Measurements from ENCODE around the gene HNRNPAB.
"Not testable (repeated sequence)": the region's sequence is repeated elsewhere in the genome, so short reads cannot be mapped to it uniquely, and the experiment has no call there.

HNRNPAB gene

GRCh38 chr5:178252258-178252657 is 47.9 kb downstream of the HNRNPAB start:
- H2BK15ac ChIP-seq (ENCODE audit: low read depth, poor library complexity, severe bottlenecking) = no peak overlapping the region
- H3K27me3 ChIP-seq (ENCODE audit: control insufficient read depth in 1 of 2, insufficient read depth in 1 of 2, low read length in 2 of 2) = peaks cover 0 to 25% of the 10 kb centered on the region in 2 experiments
- H2BK5ac ChIP-seq (ENCODE audit: low read depth, low read length, poor library complexity, severe bottlenecking) = no peak overlapping the region
- H2AK5ac ChIP-seq (ENCODE audit: low read length, severe bottlenecking) = no peak overlapping the region
- H3K18ac ChIP-seq (ENCODE audit: low read depth in 1 of 2, low read length in 2 of 2) = no peak overlapping the region
- DNase-seq = no peak
- H2AFZ ChIP-seq (ENCODE audit: low read depth, low read length) = no peak overlapping the region
- no peaks in the 10 kb centered on the region for H3K9me3 ChIP-seq (ENCODE audit: control insufficient read depth, low read length)
- no peak overlapping the region for H4K8ac ChIP-seq (ENCODE audit: low read length)
- no peak overlapping the region for H4K91ac ChIP-seq (ENCODE audit: low read length)
- no peak overlapping the region for H2BK12ac ChIP-seq (ENCODE audit: low read length in 2 of 2)
- no peaks in the 10 kb centered on the region for H3K4me1 ChIP-seq (ENCODE audit: control insufficient read depth, insufficient read depth, low read depth, low read length)
- no peak overlapping the region for H2BK120ac ChIP-seq (ENCODE audit: low read depth, low read length)
- H3K36me3 ChIP-seq (ENCODE audit: control insufficient read depth in 1 of 2, insufficient read depth in 2 of 2, low read depth in 1 of 2, low read length in 2 of 2) = no peaks in the 10 kb centered on the region
- no peak overlapping the region for H3K4me3 ChIP-seq (ENCODE audit: insufficient read depth in 1 of 2, low read depth in 1 of 2, low read length in 2 of 2)
- no peak overlapping the region for H3K27ac ChIP-seq (ENCODE audit: low read length, poor library complexity, severe bottlenecking)
- H3K79me1 ChIP-seq (replicated peaks; ENCODE audit: low read length, poor library complexity, severe bottlenecking) = no peaks in the 10 kb centered on the region
- WGBS = 72% methylated on average over 8 of the region's 8 CpGs
- H3K23ac ChIP-seq (ENCODE audit: low read length in 2 of 2) = no peak overlapping the region
- no peak overlapping the region for H3K4me2 ChIP-seq (ENCODE audit: low read length, poor library complexity, severe bottlenecking)
- no peak overlapping the region for H3K9ac ChIP-seq (ENCODE audit: low read length)
- H3K4ac ChIP-seq (ENCODE audit: low read depth in 1 of 2, low read length in 2 of 2) = no peak overlapping the region
- H3K14ac ChIP-seq (ENCODE audit: low read length in 2 of 2) = no peak overlapping the region

- not testable (repeated sequence) for H2AK5ac ChIP-seq (ENCODE audit: low read length, severe bottlenecking)
Measured at GRCh38 chr5:178253632-178254031, 49.3 kb downstream of the HNRNPAB start.

GRCh38 chr5:178256746-178257145 is 52.4 kb downstream of the HNRNPAB start:
- 85% methylated on average over 19 of the region's 19 CpGs for WGBS
- Histone ChIP-seq H2AK5ac (ENCODE audit: low read length, severe bottlenecking) (no peak overlapping the region), H2BK12ac (ENCODE audit: low read length in 2 of 2) (no peak overlapping the region), H3K9ac (ENCODE audit: low read length) (no peak overlapping the region), H2BK120ac (ENCODE audit: low read depth, low read length) (no peak overlapping the region), H3K27me3 (ENCODE audit: control insufficient read depth in 1 of 2, insufficient read depth in 1 of 2, low read length in 2 of 2) (peaks cover 0 to 25% of the 10 kb centered on the region in 2 experiments), H3K23ac (ENCODE audit: low read length in 2 of 2) (no peak overlapping the region), H3K9me3 (ENCODE audit: control insufficient read depth, low read length) (no peaks in the 10 kb centered on the region), H3K4ac (ENCODE audit: low read depth in 1 of 2, low read length in 2 of 2) (no peak overlapping the region), H2AFZ (ENCODE audit: low read depth, low read length) (no peak overlapping the region), H4K8ac (ENCODE audit: low read length) (no peak overlapping the region), H3K18ac (ENCODE audit: low read depth in 1 of 2, low read length in 2 of 2) (no peak overlapping the region), H3K4me1 (ENCODE audit: control insufficient read depth, insufficient read depth, low read depth, low read length) (no peaks in the 10 kb centered on the region), H3K36me3 (ENCODE audit: control insufficient read depth in 1 of 2, insufficient read depth in 2 of 2, low read depth in 1 of 2, low read length in 2 of 2) (no peaks in the 10 kb centered on the region), H4K91ac (ENCODE audit: low read length) (no peak overlapping the region), H3K4me3 (ENCODE audit: insufficient read depth in 1 of 2, low read depth in 1 of 2, low read length in 2 of 2) (no peak overlapping the region), H2BK5ac (ENCODE audit: low read depth, low read length, poor library complexity, severe bottlenecking) (no peak overlapping the region), H3K14ac (ENCODE audit: low read length in 2 of 2) (no peak overlapping the region), H3K4me2 (ENCODE audit: low read length, poor library complexity, severe bottlenecking) (no peak overlapping the region), H2BK15ac (ENCODE audit: low read depth, poor library complexity, severe bottlenecking) (no peak overlapping the region), H3K79me1 (replicated peaks; ENCODE audit: low read length, poor library complexity, severe bottlenecking) (no peaks in the 10 kb centered on the region), H3K27ac (ENCODE audit: low read length, poor library complexity, severe bottlenecking) (no peak overlapping the region)
- no peak for DNase-seq

More at GRCh38 chr5:178253632-178254031, 49.3 kb downstream of the HNRNPAB start:
- not testable (repeated sequence) for H3K27ac ChIP-seq (ENCODE audit: low read length, poor library complexity, severe bottlenecking); H3K4me1 ChIP-seq (ENCODE audit: control insufficient read depth, insufficient read depth, low read depth, low read length); H3K9me3 ChIP-seq (ENCODE audit: control insufficient read depth, low read length); H3K4me2 ChIP-seq (ENCODE audit: low read length, poor library complexity, severe bottlenecking); H3K18ac ChIP-seq (ENCODE audit: low read depth in 1 of 2, low read length in 2 of 2); H3K4ac ChIP-seq (ENCODE audit: low read depth in 1 of 2, low read length in 2 of 2); H2BK15ac ChIP-seq (ENCODE audit: low read depth, poor library complexity, severe bottlenecking); H4K91ac ChIP-seq (ENCODE audit: low read length); DNase-seq; H3K4me3 ChIP-seq (ENCODE audit: insufficient read depth in 1 of 2, low read depth in 1 of 2, low read length in 2 of 2); H3K79me1 ChIP-seq (replicated peaks; ENCODE audit: low read length, poor library complexity, severe bottlenecking); H2BK12ac ChIP-seq (ENCODE audit: low read length in 2 of 2); H3K36me3 ChIP-seq (ENCODE audit: control insufficient read depth in 1 of 2, insufficient read depth in 2 of 2, low read depth in 1 of 2, low read length in 2 of 2); H3K23ac ChIP-seq (ENCODE audit: low read length in 2 of 2); H2AFZ ChIP-seq (ENCODE audit: low read depth, low read length); H3K9ac ChIP-seq (ENCODE audit: low read length); H4K8ac ChIP-seq (ENCODE audit: low read length); H3K14ac ChIP-seq (ENCODE audit: low read length in 2 of 2); H2BK5ac ChIP-seq (ENCODE audit: low read depth, low read length, poor library complexity, severe bottlenecking); H2BK120ac ChIP-seq (ENCODE audit: low read depth, low read length)
- WGBS = 87% methylated on average over 16 of the region's 18 CpGs
- H3K27me3 ChIP-seq (ENCODE audit: control insufficient read depth in 1 of 2, insufficient read depth in 1 of 2, low read length in 2 of 2) = peaks cover 0 to 17% of the 10 kb centered on the region in 2 experiments

- WGBS = 85% methylated on average over 4 of the region's 4 CpGs
- no peak for DNase-seq
Measured at GRCh38 chr5:178257650-178258049, 53.3 kb downstream of the HNRNPAB start.

More at GRCh38 chr5:178257650-178258049, 53.3 kb downstream of the HNRNPAB start:
- H3K23ac ChIP-seq (ENCODE audit: low read length in 2 of 2) = no peak overlapping the region
- no peaks in the 10 kb centered on the region for H3K4me1 ChIP-seq (ENCODE audit: control insufficient read depth, insufficient read depth, low read depth, low read length)
- H3K36me3 ChIP-seq (ENCODE audit: control insufficient read depth in 1 of 2, insufficient read depth in 2 of 2, low read depth in 1 of 2, low read length in 2 of 2) = no peaks in the 10 kb centered on the region
- no peak overlapping the region for H2AFZ ChIP-seq (ENCODE audit: low read depth, low read length)
- H4K91ac ChIP-seq (ENCODE audit: low read length) = no peak overlapping the region
- H2BK120ac ChIP-seq (ENCODE audit: low read depth, low read length) = no peak overlapping the region
- no peak overlapping the region for H3K18ac ChIP-seq (ENCODE audit: low read depth in 1 of 2, low read length in 2 of 2)
- H3K4me3 ChIP-seq (ENCODE audit: insufficient read depth in 1 of 2, low read depth in 1 of 2, low read length in 2 of 2) = no peak overlapping the region
- H3K14ac ChIP-seq (ENCODE audit: low read length in 2 of 2) = no peak overlapping the region
- no peak overlapping the region for H2BK12ac ChIP-seq (ENCODE audit: low read length in 2 of 2)
- H3K4me2 ChIP-seq (ENCODE audit: low read length, poor library complexity, severe bottlenecking) = no peak overlapping the region
- no peak overlapping the region for H2BK5ac ChIP-seq (ENCODE audit: low read depth, low read length, poor library complexity, severe bottlenecking)
- no peaks in the 10 kb centered on the region for H3K79me1 ChIP-seq (replicated peaks; ENCODE audit: low read length, poor library complexity, severe bottlenecking)
- no peak overlapping the region for H2AK5ac ChIP-seq (ENCODE audit: low read length, severe bottlenecking)
- H3K9ac ChIP-seq (ENCODE audit: low read length) = no peak overlapping the region
- no peak overlapping the region for H3K4ac ChIP-seq (ENCODE audit: low read depth in 1 of 2, low read length in 2 of 2)
- peaks cover 0 to 25% of the 10 kb centered on the region in 2 experiments for H3K27me3 ChIP-seq (ENCODE audit: control insufficient read depth in 1 of 2, insufficient read depth in 1 of 2, low read length in 2 of 2)
- no peak overlapping the region for H4K8ac ChIP-seq (ENCODE audit: low read length)
- no peak overlapping the region for H3K27ac ChIP-seq (ENCODE audit: low read length, poor library complexity, severe bottlenecking)
- H2BK15ac ChIP-seq (ENCODE audit: low read depth, poor library complexity, severe bottlenecking) = no peak overlapping the region
- no peaks in the 10 kb centered on the region for H3K9me3 ChIP-seq (ENCODE audit: control insufficient read depth, low read length)

Data from mesenchymal stem cell (in vitro differentiated cells and primary cell).